AG09319 (cell line): Measurements from ENCODE around the gene PDE2A.
A peak's percentile ranks its signal among the peaks of the same experiment; 100 is the strongest.

Experiments used
- DNase-seq: peaks from one replicate; pipeline ENCODE4 v3.0.0-alpha.2; 2010; ENCODE audit warnings: low read depth; ENCODE audit errors: extremely low read depth
- CTCF ChIP-seq: IDR thresholded peaks from 2 replicates; pipeline ENCODE4 v1.5.1; 2011; ENCODE audit warnings: low read depth, mild to moderate bottlenecking, inconsistent platforms, low read length, moderate library complexity

The PDE2A gene

DNA sequence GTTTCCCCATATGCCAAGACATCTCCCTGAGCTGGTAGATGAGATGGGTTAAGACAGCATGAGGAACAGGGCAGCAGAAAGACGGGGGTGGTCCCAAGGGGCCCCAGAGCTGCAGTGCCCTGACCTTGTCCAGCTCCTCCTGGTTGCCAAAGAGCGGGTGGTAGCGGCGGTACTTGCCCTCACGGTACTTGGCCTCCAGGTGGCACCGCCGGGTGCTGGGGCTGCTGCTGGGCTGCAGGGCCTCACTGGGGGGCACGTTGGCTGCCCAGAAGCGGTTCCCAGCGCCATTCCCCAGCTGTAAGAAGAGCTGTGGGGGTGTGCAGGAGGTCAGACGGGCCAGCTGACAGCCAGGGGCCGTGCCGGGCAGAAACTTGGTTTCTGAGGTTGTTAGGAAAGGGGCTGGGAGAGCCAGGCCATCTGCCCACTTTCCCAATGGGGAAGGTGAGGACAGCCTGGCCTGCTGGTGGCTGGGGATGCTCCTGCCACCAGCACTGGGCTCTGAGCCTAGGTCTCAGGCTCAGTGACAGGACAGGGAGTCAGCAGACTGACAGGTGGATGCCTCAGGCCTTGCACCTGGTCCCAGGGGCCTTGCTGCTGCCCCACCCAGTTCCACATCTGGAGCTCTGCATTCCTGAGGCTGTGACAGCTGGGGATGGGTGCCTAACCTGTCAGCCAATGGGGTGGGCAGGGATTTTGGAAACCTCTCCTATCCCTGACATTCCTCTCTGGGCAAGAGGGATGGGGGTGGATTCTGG is 30.0 kb upstream of the PDE2A start:
- no peak for DNase-seq
- peak; percentile 26 for TF ChIP-seq CTCF

DNA sequence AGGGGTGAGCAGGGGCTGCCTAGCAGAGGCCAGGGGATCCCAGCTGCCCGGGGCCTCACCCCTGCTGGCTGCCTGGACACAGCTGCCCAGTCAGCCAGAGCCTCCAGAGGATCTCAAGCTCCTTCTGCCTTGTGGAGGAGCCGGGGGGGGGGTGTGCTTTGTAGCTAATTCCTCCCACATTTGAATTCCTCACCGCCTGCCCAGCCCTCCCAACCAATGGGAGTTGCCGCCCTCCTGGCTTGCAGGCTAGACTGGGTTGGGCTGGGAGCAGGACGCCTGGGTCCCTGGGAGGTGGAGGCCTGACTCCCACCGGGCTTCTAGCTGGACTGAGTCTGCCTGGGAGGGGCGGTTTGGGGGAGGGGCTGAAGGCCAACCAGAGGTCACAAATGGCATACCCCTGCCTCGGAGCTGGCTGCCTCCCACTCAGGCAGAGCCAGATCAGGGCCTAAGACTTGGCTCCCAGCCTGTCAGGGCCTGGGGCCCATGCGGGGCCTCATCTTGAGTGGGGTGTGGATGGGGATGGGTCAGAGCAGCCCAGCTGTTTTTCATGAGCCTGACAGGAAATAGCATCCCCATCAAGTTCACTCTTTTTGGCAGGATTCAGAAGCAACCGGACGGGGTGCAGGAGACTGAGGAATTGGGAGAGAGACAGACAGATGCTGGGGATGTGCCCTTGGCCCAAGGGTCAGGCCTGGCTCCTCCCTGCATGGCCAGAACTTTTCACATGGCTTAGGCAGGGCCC is 29.2 kb upstream of the PDE2A start:
- peak; percentile 81 for DNase-seq
- no peak for TF ChIP-seq CTCF

DNA sequence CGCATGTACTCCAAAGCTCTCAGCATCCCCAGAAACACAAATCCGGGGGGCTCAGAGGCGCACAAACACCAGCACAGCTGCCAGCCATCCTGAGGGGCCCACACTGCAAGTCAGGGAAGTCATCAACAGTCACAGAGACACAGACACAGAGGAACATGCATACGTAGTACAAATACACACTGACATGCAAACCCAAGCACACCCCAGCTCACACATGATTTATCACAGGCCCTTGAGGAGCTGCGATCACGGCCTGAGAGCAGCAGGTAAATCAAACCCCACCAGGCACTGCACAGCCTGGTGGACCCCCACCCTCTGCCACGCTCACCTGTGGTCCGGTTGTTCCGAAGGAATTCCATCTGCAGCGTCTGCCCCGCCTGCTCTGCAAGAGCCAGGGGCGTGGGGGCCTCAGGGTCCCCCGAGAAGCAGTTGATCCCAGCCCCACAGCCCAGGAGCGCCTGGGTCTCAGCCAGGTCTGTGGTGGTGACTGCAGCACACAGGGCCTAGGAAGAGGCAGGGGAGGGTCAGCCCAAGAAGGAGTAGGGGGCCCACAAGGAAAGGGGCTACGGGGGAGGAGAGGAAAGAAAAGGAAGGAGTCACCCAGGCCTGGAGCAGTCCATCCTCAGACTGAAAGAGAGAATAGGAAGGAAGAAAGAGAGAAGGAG is 28.5 kb upstream of the PDE2A start:
- DNase-seq: no peak
- TF ChIP-seq CTCF: no peak

DNA sequence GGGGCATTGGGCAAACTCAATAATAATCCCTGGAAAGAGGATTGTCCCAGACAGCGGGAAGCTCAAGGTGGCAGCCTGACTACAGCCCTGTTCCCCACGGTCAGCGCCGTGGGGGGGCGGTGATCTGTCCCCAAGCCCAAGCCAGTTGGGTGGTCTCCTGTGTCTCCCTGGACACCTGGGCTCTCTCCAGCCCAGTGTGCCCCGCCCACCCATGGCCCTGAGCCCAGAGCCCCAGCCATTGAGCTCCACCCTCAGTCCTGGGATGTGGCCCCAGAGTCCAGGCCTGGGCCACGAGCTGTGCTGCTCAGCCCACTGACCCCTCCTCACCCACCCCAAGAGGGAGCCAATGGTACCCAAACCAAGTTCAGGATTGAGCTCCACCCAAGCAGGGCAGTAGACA is 27.9 kb upstream of the PDE2A start:
- no peak for DNase-seq
- TF ChIP-seq CTCF: no peak

DNA sequence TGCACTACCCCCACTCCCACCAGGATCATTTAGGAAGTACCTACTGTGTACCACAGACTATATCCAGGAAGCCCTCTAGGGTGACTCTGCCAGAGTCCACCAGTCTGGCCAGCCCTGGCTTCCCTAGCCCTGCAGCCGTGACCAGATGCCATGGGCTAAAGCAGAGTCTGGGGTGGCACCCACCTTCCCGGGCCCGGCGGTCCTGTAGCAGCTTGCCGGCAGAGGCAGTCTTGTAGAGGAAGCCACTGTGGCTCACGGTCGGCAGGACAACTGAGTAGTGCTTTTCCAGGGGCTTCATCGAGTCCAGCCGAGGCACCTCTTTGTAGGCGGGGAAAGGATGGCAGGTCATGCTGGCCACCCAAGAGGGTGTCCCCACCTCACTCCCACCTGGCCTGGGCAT is 27.2 kb upstream of the PDE2A start:
- no peak for TF ChIP-seq CTCF
- no peak for DNase-seq

- no peak for DNase-seq
- TF ChIP-seq CTCF: no peak
Observed at GRCh38 chr11:72700146-72700545, 25.9 kb upstream of the PDE2A start.

DNA sequence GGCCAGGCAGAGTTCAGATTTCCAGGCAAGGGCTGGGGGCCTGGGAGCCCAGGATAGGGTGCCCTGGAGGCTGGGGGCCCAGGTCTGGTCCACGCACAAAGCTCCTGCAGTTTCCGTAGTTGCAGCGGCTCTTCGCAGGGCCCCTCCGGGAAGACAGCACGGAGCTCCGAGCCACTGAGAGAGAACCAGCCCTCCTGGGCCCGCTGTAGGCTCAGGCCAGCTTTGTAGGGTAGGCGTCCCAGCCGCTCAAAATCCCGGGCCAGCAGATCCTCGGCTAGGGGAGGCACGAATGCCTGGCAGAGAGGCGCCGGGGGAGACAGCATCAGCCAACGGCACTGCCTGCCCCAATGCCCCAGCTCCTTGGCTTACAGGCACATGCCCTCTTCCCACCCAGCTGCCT is 23.6 kb upstream of the PDE2A start:
- no peak for TF ChIP-seq CTCF
- DNase-seq: no peak
